Stomach smooth muscle (tissue), 2 donors: ENCODE data around the gene PPFIBP1.
A peak's percentile ranks its signal among the peaks of the same experiment; 100 is the strongest.
"Not testable (repeated sequence)": the region's sequence is repeated elsewhere in the genome, so short reads cannot be mapped to it uniquely, and the experiment has no call there.

Experiments used
- H3K27ac ChIP-seq: one replicate; pipeline ENCODE4 v1.7.0; 2013; ENCODE audit warnings: mild to moderate bottlenecking, low read length, inconsistent platforms
- H3K27me3 ChIP-seq, 2 donors: one replicate each; pipeline ENCODE4 v1.7.0; 2013; ENCODE audit warnings: low read length in 2 of 2; ENCODE audit not compliant: insufficient read depth in 2 of 2, control insufficient read depth in 1 of 2
- H3K36me3 ChIP-seq, 2 donors: one replicate each; pipeline ENCODE4 v1.7.0; 2013; ENCODE audit warnings: low read length in 2 of 2; ENCODE audit not compliant: control insufficient read depth in 2 of 2, insufficient read depth in 2 of 2
- H3K4me1 ChIP-seq: one replicate; pipeline ENCODE4 v1.7.0; 2013; ENCODE audit warnings: low read length; ENCODE audit not compliant: control insufficient read depth, insufficient read depth
- H3K4me3 ChIP-seq, 2 donors: one replicate each; pipeline ENCODE4 v1.7.0; 2013; ENCODE audit warnings: low read length in 2 of 2
- H3K9ac ChIP-seq, 2 donors: one replicate each; pipeline ENCODE4 v1.7.0; 2013; ENCODE audit warnings: low read length in 2 of 2, mild to moderate bottlenecking in 1 of 2
- H3K9me3 ChIP-seq, 2 donors: one replicate each; pipeline ENCODE4 v1.7.0; 2013; ENCODE audit warnings: low read length in 2 of 2; ENCODE audit not compliant: control insufficient read depth in 2 of 2
- donor health status: healthy.
- donor health status: Pancreatic carcinoma.

PPFIBP1 gene

DNA sequence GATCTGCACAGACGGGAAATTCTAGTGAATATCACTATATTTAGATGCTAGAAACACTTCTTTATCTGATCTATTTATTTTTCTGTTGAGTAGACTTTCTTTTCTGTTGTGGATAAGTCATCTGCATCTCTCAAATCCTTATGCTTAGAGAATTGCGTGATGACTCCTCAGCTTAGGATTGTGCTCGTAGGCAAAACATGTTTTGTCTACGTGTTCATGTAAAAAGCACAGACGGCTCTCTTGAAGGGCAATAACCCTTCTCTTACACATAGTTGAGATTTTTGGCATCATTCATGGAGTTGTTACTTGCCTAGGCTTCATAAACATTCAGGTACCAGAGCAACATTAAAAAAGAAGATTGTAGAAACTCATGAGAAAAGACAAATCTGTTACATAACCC, 18.6 kb downstream of the PPFIBP1 start:
- no peaks in the 10 kb centered on the region for H3K9me3 ChIP-seq
- H3K36me3 ChIP-seq = no peaks in the 10 kb centered on the region
- H3K4me3 ChIP-seq = peak overlapping the region in 1 of 2 donors; percentile 3
- peaks cover 13% of the 10 kb centered on the region for H3K4me1 ChIP-seq
- no peaks in the 10 kb centered on the region for H3K27me3 ChIP-seq
- H3K9ac ChIP-seq = no peak overlapping the region
- no peak overlapping the region for H3K27ac ChIP-seq

DNA sequence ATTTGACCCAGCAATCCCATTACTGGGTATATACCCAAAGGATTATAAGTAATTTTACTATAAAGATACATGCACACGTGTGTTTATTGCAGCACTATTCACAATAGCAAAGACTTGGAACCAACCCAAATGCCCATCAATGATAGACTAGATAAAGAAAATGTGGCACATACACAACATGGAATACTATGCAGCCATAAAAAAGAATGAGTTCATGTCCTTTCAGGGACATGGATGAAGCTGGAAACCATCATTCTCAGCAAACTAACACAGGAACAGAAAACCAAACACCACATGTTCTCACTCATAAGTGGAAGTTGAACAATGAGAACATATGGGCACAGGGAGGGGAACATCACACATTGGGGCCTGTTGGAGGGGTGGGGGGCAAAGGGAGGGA, 20.9 kb downstream of the PPFIBP1 start:
- not testable (repeated sequence) for H3K4me3 ChIP-seq, H3K9ac ChIP-seq, H3K27ac ChIP-seq, H3K36me3 ChIP-seq, H3K27me3 ChIP-seq, H3K9me3 ChIP-seq
- H3K4me1 ChIP-seq = peaks cover 12% of the 10 kb centered on the region

DNA sequence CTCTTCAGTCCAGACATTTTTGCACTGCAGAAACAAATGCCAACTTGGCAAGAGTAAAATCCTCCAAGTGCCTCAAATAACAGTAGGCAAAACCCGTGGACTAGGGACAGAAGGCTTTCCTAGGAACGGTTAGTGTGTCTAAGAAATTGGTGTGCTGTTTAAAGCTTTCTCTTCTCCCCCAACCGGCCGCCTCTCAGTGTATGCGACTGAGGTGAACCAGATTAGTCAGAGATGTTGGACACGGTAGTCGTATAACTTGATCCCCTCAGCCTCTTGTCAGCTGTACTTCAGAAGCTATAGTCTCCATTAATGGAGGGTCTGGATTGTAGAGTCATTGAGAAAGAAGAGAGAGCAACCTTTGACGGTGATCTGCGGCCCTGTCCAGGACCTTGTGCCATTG, 21.7 kb downstream of the PPFIBP1 start:
- peaks cover 17% of the 10 kb centered on the region for H3K4me1 ChIP-seq
- H3K27me3 ChIP-seq = no peaks in the 10 kb centered on the region
- no peak overlapping the region for H3K9ac ChIP-seq
- no peak overlapping the region for H3K27ac ChIP-seq
- H3K9me3 ChIP-seq = no peaks in the 10 kb centered on the region
- no peaks in the 10 kb centered on the region for H3K36me3 ChIP-seq
- no peak overlapping the region for H3K4me3 ChIP-seq

DNA sequence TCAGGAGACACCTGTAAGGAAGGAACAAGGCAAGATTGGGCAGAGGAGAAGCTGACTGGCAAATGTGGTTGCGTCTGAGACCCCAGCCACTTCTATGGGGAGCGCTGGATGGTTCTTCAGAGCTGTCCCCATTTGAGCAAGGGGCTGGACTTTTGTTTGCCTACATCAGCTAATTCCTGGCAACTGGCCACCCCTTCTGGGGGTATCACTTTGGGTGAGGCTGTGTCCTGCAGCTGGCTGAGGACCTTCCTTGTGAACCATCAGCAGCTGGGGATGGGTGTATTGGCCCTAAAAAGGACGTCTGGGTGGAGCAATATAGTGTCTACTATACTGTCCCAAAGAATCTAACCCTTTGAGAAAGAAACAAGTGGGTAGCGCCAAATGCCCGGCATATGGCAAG, 23.6 kb downstream of the PPFIBP1 start:
- no peak overlapping the region for H3K4me3 ChIP-seq
- no peak overlapping the region for H3K27ac ChIP-seq
- no peaks in the 10 kb centered on the region for H3K9me3 ChIP-seq
- no peaks in the 10 kb centered on the region for H3K27me3 ChIP-seq
- H3K9ac ChIP-seq = no peak overlapping the region
- H3K36me3 ChIP-seq = no peaks in the 10 kb centered on the region
- H3K4me1 ChIP-seq = peaks cover 18% of the 10 kb centered on the region

DNA sequence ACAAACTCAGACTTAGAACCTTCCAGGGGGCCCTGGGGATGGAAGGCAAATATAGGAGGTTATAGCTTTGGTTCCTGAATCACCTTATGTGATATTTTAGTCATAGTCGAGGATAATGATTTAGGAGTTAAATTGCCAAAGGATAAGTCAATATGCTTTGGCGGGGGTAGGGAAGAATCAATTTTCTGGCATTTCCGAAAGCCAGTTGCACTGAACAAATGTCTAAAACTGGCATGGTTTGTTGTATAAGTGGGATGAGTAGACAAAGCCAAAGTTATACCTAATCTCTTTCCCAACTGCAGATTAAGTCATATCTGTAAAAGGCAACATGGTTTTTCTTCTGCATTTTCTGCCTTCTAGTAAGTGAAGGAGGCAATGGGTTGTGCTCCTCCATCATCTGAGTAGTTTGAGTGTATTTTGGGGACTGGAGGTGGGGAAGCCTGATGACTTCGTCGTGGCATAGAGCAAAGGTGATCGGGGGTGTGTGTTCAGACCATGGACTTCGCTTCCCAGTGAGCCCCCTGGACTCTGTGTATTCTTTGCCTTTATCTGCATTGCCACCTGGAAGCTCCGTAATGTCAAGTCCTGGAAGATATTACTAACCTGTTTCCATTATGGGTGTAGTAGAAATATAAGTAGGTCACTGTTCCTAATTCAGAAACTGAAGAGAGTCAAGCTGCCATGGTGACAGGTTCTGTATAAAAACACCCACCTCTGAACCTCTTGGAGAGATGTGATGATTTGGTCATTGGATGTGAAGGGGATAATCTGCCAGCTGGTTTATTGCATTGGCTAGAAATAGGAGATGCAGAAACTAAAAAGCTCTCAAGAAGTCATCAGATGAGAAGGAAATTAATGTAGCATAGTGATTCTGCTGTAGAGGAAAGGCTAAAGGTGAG, 24.5 kb downstream of the PPFIBP1 start:
- no peaks in the 10 kb centered on the region for H3K9me3 ChIP-seq
- H3K9ac ChIP-seq = no peak overlapping the region
- H3K4me3 ChIP-seq = peak overlapping the region in 1 of 2 donors; percentile 18
- peaks cover 18% of the 10 kb centered on the region for H3K4me1 ChIP-seq
- no peaks in the 10 kb centered on the region for H3K27me3 ChIP-seq
- no peaks in the 10 kb centered on the region for H3K36me3 ChIP-seq
- no peak overlapping the region for H3K27ac ChIP-seq

GRCh38 chr12:27549236-27549800, 25.3 kb downstream of the PPFIBP1 start:
- no peaks in the 10 kb centered on the region for H3K9me3 ChIP-seq
- H3K36me3 ChIP-seq = no peaks in the 10 kb centered on the region
- H3K4me1 ChIP-seq = peaks cover 18% of the 10 kb centered on the region
- H3K27ac ChIP-seq = peak overlapping the region; percentile 53
- H3K4me3 ChIP-seq = peak overlapping the region in 1 of 2 donors; percentile 18
- no peaks in the 10 kb centered on the region for H3K27me3 ChIP-seq
- H3K9ac ChIP-seq = no peak overlapping the region

- H3K27ac ChIP-seq = peak overlapping the region; percentile 53
- peak overlapping the region in 1 of 2 donors; percentile 22 for H3K4me3 ChIP-seq
- peaks cover 23% of the 10 kb centered on the region for H3K4me1 ChIP-seq
- no peaks in the 10 kb centered on the region for H3K9me3 ChIP-seq
- H3K27me3 ChIP-seq = no peaks in the 10 kb centered on the region
- no peak overlapping the region for H3K9ac ChIP-seq
- H3K36me3 ChIP-seq = no peaks in the 10 kb centered on the region
Measured at GRCh38 chr12:27549801-27550652, 26.0 kb downstream of the PPFIBP1 start.

- no peak overlapping the region for H3K4me3 ChIP-seq
- H3K27ac ChIP-seq = peak overlapping the region; percentile 53
- peaks cover 20% of the 10 kb centered on the region for H3K4me1 ChIP-seq
- no peaks in the 10 kb centered on the region for H3K9me3 ChIP-seq
- H3K36me3 ChIP-seq = no peaks in the 10 kb centered on the region
- H3K9ac ChIP-seq = no peak overlapping the region
- H3K27me3 ChIP-seq = no peaks in the 10 kb centered on the region
Measured at GRCh38 chr12:27550653-27550975, 26.6 kb downstream of the PPFIBP1 start.

GRCh38 chr12:27551172-27551840, 27.3 kb downstream of the PPFIBP1 start:
- Histone ChIP-seq H3K36me3 (no peaks in the 10 kb centered on the region), H3K27ac (no peak overlapping the region), H3K9me3 (no peaks in the 10 kb centered on the region), H3K9ac (no peak overlapping the region), H3K4me3 (no peak overlapping the region), H3K4me1 (peaks cover 20% of the 10 kb centered on the region), H3K27me3 (no peaks in the 10 kb centered on the region)

GRCh38 chr12:27552235-27552634, 28.2 kb downstream of the PPFIBP1 start:
- Histone ChIP-seq H3K27ac (peak overlapping the region; percentile 37), H3K9me3 (no peaks in the 10 kb centered on the region), H3K4me3 (no peak overlapping the region), H3K9ac (no peak overlapping the region), H3K27me3 (no peaks in the 10 kb centered on the region), H3K36me3 (no peaks in the 10 kb centered on the region), H3K4me1 (peaks cover 20% of the 10 kb centered on the region)
